GM19043 (cell line): ENCODE results near the gene MYOG.

Experiments
- ATAC-seq: cut with Tn5 transposase; IDR thresholded peaks from one replicate; pipeline ENCODE4 v1.9.1; 2021; ENCODE audit warnings: low read depth; ENCODE audit not compliant: unreplicated experiment

Gene MYOG

DNA sequence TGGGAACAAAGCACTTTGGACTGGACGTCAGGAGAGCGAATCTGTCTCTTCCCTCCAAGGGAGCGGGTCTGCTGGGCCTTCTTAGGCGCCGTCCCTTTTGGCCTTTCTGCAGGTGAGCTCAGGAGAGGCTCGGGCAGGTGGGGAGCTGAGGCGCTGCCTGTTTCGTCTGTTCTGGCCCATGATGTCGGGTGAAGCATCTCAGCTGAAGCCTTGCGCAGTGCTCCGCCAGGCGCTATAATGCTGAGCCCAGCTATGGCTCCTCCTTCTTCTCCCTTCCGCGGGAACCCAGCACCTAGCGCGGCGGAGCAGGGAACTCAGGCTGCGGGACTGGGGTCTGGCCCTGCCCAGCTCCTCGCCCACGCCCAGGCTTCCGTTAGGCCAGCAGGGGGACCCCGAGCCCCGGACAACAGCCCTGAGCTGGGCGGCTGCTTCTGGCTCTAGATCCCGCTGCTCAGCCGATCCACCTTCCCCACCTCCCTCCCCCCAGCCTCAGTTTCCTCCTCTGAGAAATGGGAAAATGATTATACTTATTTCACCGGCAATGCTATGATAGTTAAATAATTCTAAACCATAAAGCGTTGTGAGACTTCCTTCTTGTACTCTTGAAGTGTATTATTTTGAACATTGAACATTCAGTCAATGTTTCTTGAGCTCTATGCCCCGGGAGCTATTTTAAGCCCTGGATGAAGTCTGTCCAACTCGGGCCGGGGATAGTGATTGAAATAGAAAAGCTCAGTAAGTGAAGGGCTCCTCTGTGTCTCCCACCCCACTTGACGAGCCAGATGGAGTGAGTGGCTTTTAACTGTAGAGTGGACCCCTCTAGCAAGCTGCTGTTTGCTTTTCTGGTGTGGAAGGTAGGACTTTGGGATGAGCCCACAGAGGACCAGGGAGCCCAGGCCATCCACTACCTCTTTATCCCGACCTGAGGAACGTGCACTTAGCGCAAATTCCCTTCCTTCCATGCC, 32.1 kb upstream of the MYOG start:
- ATAC-seq: no peak

DNA sequence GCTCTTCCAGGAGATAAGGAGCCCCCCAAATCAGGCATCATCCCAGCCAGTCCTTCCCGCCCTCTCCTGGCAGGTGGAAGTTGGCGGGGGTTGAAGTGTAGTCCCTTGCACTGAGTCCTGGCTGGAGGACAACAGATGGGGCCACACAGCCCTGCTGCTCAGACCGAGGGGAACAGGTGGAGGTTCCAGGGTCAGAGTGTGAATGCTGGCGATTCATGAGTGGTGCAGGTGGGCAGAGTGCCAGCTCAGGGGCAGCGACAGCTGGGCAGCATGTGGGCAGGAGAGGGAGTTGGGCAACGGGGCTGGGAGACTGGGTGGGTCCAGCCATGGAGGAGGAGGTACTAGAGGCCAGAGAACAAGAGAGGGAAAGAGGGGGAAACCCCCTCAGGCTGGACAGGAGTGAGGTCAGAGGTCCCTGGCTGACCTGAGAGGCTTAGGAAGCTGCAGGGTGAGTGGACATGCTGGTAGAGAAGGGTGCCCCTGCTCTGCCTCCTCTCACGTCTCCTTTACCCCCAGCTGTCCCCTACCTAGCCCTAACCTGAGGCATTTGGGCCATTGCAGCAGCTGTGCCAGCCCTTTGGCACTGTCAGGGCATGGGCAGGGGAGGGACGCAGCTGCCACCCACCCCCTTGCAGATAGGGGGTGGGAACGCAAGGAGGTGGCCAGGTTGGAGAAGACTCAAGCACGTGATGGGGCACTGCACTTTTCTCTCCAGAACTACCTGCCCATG, 30.4 kb upstream of the MYOG start:
- no peak for ATAC-seq

DNA sequence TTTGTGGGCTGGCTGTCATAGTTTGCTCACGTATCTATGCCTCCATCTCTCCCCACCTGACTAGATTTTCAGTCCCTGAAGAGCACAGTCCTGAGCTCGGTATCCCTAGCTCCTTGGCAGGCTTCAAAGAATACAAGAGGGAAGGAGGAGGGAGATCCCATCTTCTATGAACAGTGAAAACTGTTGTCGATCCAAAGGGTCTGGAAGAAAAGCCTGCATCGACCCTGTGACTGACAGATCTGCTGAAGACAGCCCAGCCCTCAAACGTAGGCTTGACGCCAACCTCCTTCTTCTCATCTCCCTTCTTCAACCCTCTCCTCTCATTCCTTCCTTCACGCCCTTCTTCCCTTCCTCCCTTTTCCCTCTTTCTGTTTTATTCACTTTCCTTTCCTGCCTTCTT, 28.4 kb upstream of the MYOG start:
- no peak for ATAC-seq

DNA sequence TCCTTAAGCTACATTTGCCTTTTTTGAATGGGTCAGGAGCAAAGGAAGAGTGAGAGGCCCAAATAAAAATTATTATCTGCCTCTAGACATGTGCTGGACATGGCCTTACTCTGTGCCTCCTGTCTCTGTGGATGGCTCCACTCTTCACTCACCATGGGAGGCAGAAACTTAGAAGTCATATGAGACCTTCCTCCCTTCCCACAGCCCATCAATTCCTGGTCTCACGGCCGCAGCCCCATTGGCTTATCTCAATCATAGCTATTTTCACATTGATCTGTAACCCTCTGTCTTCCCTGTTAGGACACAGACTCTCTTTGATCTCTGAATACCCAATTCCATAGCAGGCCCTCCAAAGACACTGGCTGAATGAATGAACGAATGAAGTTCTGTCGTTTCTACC, 27.5 kb upstream of the MYOG start:
- ATAC-seq: no peak

DNA sequence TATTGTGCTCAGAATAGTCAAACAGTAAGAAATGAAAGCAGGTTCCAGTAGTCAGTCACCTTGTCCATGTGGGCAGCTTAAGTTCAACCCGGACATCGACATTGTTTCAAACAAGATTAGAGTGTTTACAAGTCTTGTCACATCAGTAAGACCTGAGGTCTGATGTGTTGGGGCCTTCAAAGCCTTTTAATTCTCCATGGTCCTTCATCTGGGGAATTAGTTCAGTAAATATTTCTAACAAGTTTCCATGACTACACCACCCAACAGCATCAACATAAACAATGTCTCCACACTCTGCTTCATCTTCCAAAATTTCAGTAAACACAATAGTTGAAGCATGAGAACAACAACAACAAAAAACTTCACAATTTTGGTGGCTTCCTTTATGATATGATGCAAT, 26.7 kb upstream of the MYOG start:
- ATAC-seq: no peak

DNA sequence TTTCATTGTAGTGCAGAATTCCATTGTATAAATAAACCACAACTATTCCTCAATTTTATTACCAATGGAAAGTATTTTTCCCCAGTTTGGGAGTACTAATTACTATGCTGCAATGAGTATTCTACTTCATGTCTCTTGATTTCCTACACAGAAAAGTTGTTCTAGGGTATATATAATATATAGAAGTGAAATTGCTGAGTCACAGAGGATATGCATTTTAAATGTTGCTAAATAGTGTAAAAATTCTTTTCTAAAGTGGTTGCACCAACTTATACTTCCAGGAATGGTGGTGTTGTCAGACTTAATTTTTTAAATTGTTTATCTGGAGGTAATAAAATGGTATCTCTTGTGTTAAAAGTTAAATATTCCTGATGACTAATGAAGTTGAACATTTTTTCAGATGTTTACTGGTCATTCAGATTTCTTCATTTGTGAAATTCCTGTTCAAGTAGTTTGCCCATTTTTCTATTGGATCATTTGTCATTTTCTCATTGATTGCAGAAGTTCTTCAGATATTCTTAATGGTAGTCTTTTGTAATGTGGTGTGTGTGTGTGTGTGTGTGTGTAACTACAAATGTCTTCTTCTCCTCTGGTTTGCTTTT, 19.1 kb upstream of the MYOG start:
- no peak for ATAC-seq

DNA sequence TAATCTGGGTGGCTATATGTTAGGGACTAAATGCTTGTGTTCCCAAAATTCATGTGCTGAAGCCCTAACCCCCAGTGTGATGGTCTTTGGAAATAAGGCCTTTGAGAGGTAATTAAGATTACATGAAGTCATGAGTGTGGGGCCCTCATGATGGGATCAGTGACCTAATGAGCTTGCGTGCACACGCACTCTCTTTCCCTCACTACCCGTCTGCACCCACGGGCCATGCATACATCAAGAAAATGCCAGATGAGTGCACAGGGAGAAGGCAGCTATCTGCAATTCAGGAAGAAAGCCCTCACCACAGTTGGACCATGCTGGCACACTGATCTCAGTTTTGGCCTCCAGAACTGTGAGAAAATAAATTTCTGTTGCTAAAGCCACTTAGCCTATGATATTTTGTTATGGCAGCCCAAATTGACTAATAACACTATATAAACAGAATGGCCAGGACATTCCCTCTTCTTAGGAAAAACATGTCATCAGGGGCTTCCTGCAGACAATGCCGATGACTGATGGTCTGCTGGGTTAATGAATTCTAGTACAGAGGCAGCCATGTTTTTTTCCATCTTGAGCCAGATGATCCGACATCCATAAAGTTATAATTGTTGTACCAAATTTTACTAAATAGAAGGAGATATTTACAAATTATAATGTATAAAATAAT, 18.1 kb upstream of the MYOG start:
- no peak for ATAC-seq

DNA sequence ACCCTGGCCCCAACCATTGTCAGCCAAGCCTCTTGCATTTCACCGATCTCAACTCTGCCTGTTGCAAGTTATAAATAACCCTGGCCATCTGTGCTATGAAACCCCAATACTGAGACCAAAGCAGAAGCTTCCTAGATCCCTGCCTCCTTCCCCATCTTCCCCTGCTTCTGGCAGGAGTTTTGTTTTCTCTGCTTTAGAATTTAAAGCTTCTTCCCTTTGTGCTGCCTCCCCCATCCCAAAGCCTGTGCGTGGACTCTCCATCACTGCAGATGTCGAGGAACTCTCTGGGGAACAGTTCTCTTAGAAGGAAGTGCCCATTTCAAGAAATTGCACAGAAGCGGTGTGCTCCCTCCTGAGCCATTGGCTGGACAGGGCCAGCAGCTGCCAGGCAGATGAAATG, 17.4 kb upstream of the MYOG start:
- no peak for ATAC-seq

DNA sequence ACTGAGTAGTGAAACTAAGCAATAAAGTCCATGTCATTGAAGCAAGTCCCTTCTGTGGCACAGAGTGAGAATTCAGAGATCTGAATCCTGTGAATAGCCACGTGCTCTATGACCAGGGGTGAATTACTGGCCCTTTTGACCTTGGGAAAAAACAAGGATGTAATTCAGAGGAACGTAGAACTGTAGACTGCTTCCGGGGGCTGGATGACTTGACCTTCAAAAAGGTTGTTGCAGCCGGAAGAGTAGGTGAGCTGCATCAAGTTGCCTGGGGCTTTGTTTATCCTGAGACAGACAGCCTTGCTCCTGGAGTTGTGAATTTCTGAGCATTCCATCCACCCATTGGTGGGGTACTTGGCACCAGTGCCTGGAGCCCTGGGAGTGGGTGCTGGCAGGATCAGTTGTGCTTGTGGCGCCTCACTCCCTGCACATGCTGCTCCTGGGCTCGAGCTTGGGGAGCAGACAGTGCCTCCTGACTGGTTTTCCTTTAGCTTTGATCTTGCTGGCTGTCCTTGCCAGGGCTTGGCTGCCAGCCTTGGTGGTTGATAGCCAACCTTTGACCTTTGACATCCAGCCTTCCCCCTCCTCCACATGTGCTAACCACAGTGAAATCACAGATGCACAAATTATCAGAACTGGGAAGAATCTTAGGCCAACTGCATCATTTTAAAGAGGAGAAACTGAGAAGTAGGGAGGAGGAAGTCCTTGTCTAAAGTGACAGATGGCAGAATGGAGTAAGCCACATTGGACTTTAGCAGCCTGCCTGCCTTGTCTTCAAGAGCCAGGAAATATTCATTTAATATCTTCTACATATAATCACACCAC, 16.2 kb upstream of the MYOG start:
- ATAC-seq: no peak

DNA sequence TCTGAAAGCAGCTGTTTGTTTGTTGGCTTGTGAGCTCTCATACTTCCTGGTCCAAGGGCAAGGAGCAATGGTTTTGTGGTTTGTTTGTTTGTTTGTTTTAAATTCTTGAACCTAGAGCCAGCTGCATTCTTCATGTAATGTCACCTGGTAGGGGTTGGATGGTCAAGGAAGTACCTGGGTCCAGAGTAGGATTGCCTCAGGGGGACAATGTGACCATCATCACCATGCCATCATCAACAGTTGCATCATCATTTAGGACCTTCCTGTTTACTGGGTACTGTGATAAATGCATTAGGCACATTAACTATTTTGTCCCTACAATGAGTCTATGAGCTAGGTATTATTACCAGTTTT, 14.7 kb upstream of the MYOG start:
- no peak for ATAC-seq

DNA sequence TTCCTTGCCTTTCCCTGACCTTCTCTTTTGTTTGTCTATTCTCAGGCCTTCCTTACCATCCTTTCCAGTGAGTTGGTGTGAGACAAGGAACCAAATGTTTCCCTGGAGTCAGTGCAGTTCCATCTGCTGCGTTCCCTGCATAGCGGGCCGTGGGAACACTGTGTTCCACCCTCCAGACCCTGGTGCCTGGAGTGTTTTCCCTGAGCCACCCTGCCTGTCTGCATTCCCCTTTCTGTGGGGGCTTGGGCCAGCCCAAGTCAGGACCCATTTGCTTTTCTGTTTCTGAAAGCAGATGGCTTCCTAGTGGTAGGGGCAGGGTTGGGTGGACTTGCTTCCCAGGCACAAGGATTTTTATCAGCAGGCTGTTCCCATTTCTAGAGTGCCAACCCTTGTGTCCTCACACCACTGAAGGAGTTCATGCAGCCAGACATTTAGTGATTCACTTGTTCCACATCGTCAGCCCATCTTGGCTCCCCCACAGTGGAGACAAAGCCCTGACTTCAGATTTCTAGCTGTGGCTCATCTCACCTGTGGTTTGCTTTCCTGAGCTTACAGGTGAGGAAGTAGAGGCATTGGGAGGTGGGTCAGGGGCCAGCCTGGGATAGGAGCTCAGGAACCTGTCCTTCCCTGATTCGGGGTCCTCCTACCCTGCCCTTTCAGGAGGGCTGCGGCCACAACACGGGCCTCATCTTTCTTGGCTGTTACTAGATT, 14.1 kb upstream of the MYOG start:
- ATAC-seq: no peak

DNA sequence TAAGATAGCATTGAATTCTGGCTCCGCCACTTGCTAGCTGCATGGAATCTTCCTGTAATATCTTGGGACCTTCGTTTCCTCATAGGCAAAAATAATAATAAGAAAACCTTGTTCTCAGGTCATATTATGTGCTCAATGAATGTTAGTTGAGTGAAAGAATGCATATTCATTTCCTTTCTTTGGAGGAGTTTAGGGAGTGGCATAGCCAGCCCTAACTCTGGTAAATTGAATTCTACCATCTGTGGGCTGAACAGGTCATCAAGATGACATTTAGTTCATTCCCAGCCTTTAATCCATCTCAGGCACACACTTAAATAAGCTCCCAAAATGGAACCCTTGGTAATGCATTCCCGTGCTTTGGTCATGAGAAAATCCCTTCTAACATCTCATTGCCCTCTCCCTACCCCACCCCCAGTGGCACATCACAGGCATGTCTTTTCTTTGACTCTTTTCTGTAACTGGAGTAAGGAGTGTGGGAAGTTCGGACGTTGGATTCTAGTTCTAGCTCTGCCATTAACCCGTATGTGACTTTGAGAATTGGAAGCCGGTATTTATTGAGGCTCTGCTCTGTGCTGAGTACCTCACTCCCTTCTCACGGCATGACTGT, 13.2 kb upstream of the MYOG start:
- ATAC-seq: no peak

DNA sequence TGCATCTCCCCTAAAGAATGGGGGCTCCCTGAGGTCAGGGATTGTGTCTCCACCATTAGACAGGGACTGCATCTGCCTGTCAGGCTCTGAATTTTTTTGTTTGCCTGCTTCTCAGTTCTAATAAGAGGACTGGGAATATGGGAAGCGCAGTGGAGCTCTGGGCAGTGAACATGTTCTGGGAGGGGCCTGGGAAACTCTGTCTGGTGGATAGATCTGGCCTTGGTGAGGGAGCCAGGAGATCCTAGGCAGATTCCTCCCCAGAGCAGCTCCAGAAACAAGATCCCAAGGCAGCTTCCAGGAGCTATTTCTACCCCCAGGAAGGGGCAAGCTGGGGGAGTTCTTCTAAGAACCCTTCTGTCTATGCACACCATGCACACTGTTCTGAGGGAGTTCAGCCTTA, 12.6 kb upstream of the MYOG start:
- no peak for ATAC-seq

DNA sequence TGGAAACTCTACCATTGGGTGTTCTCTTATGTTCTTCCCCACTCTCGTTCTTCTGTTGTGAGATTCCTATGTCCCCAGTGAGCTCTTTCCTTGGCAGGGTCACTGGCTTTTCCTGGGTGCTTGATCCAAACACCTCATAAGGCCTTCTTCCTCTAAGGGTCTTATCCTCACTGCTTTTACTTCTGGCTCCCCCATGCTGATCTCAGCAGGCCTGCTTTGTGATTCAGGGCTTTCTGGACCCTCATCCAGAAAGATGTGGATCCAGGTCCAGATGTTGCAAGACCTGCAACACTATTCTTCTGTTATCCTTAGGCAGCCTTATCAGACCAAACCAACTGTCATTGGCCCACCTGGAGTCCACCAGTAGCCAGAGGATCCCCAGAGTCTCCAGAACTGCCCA, 11.2 kb upstream of the MYOG start:
- ATAC-seq: no peak

DNA sequence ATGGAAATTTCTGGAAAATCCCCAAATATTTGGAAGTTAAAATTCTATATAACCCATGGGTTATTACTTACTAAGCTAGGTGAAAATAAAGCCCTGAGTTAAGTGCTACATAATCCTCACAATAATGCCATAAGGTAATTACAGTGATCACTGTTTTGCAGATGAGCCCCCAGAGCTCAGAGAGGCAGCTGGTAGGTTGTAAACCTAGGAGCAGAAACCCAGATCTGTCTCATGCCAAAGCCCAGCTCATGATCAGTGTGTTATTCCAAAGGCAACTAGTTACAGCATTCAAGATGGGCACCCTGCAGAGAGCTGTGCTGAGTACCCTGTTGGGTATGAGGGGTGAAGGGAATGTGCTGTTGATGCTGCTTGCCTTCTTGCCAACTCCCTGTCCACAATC, 10.8 kb upstream of the MYOG start:
- ATAC-seq: no peak

DNA sequence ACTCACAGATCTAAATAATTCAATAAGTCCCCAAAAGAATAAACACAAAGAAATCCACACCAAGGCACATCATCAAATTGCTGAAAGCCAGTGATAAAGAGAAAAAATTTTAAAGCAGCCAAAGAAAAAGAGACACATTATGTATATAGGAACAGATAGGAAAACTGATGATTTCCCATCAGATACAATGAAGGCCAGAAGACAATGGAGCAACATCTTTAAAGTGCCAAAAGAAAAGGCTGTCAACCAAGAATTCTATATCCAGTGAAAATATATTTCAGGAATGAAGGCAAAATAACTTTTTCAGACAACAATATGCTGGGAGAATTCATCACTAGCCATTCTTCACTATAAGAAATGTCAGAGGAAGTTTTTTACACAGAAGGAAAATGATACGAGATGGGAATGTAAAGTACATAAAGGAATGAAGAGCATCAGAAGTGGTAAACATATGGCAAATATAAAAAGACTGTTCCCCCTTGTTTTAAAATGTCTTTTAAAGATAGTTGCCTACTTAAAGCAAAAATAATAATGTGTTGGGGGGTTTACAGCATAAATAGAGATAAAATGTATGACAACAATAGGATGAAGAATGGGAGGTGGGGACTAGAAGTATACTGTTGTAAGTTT, 9.4 kb upstream of the MYOG start:
- no peak for ATAC-seq

DNA sequence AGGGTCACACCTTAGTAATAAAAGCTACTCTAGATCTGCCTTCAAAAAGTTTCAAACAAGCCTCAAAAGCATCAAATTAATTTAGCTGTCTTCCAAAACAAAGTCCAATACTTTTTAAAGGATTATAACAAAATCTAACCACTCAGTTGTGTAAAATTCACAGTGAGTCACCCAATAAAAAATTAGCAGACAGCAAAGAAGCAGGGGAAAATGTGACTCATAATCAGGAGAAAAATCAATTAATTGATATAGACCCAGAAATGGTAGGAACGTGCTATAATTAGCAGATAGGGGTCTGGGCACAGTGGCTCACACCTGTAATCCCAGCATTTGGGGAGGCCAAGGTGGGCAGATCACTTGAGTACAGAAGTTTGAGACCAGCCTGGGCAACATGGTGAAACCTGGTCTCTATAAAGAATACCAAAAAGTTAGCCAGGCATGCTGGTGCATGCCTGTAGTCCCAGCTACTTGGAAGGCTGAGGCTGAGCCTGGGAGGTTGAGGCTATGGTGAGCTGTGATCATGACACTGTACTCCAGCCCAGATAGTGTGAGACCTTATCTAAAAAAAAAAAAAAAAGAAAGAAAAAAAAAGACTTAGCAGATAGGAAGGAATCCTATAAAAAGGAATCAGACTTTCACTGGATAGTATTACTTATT, 8.1 kb upstream of the MYOG start:
- no peak for ATAC-seq

DNA sequence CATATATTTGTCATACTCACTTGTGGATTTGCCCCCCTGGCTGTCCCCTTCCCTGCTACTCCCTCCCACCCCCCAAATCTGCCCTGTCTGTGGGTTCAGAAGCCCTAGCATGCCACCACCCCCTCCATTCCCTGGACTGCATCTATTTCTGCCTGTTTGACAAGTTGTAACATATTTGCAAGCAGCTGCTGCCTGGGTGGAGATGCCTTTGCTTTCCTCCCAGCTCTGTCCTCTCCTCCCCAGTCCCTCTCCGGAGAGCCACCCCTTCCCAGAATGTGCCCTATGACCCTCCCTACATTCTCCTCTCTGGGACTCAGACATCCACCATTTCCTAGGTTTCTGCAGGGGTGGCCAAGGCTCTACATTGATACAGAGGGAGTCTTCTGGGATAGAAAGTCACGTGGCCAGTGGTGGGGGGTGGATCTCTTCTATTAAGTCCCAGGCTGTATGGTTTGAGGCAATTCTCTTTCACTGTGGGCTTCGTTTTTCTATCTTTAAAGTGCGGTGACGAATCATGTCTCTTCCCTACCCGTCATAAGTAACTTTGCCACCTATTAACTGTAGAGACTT, 6.0 kb upstream of the MYOG start:
- ATAC-seq: no peak
